GM23248 (cell line): Measurements from ENCODE around the gene KAZN.

ENCODE experiments used
- EZH2 ChIP-seq: fragments of 200-600 bp; sonication (generic); IDR thresholded peaks from 2 replicates; pipeline ENCODE4 v1.6.1; 2018; ENCODE audit warnings: antibody characterized with exemption, mild to moderate bottlenecking; ENCODE audit not compliant: insufficient read depth, poor library complexity, severe bottlenecking
- EZH2phosphoT487 ChIP-seq: fragments of 200-600 bp; sonication (generic); IDR thresholded peaks from 2 replicates; pipeline ENCODE4 v1.6.1; 2018; ENCODE audit warnings: antibody characterized with exemption, moderate library complexity, mild to moderate bottlenecking, low read depth; ENCODE audit not compliant: insufficient read depth

- TF ChIP-seq EZH2 (no peak), EZH2phosphoT487 (no peak)
Measured at GRCh38 chr1:14648896-14649855, 50.7 kb downstream of the KAZN start.
